HG03103 (cell line): Measurements from ENCODE around the gene SPNS2.

Experiments used
- ATAC-seq: cut with Tn5 transposase; IDR thresholded peaks from one replicate; pipeline ENCODE4 v1.9.1; 2021; ENCODE audit warnings: low read depth; ENCODE audit not compliant: unreplicated experiment

Gene SPNS2

GRCh38 chr17:4503283-4504025 lies 4.8 kb downstream of the SPNS2 start:
- ATAC-seq: no peak

- no peak for ATAC-seq
These were observed 5.5 kb downstream of the SPNS2 start for GRCh38 chr17:4504188-4504587.

- no peak for ATAC-seq
These were observed 6.5 kb downstream of the SPNS2 start for GRCh38 chr17:4505187-4505586.

GRCh38 chr17:4506175-4506813 lies 7.6 kb downstream of the SPNS2 start:
- ATAC-seq: no peak

- ATAC-seq: no peak
These were observed 8.2 kb downstream of the SPNS2 start for GRCh38 chr17:4506892-4507291.

- ATAC-seq: no peak
These were observed 8.9 kb downstream of the SPNS2 start for GRCh38 chr17:4507361-4508111.

GRCh38 chr17:4508207-4508606 lies 9.5 kb downstream of the SPNS2 start:
- ATAC-seq: no peak

GRCh38 chr17:4509401-4509800 lies 10.7 kb downstream of the SPNS2 start:
- ATAC-seq: no peak

GRCh38 chr17:4509923-4510617 lies 11.4 kb downstream of the SPNS2 start:
- ATAC-seq: no peak

GRCh38 chr17:4510618-4510941 lies 11.9 kb downstream of the SPNS2 start:
- no peak for ATAC-seq

GRCh38 chr17:4511199-4511932 lies 12.7 kb downstream of the SPNS2 start:
- ATAC-seq: no peak

GRCh38 chr17:4512156-4513112 lies 13.8 kb downstream of the SPNS2 start:
- no peak for ATAC-seq

GRCh38 chr17:4513113-4514032 lies 14.7 kb downstream of the SPNS2 start:
- ATAC-seq: no peak

- ATAC-seq: no peak
These were observed 15.5 kb downstream of the SPNS2 start for GRCh38 chr17:4514206-4514605.

- no peak for ATAC-seq
These were observed 16.1 kb downstream of the SPNS2 start for GRCh38 chr17:4514779-4515178.

- no peak for ATAC-seq
These were observed 16.8 kb downstream of the SPNS2 start for GRCh38 chr17:4515501-4515900.

- ATAC-seq: no peak
These were observed 18.1 kb downstream of the SPNS2 start for GRCh38 chr17:4516735-4517134.

GRCh38 chr17:4518901-4519300 lies 20.2 kb downstream of the SPNS2 start:
- no peak for ATAC-seq
